ENCODE results near the gene CPA2.
"Not testable (repeated sequence)": the region's sequence is repeated elsewhere in the genome, so short reads cannot be mapped to it uniquely, and the experiment has no call there.

CPA2 gene

DNA sequence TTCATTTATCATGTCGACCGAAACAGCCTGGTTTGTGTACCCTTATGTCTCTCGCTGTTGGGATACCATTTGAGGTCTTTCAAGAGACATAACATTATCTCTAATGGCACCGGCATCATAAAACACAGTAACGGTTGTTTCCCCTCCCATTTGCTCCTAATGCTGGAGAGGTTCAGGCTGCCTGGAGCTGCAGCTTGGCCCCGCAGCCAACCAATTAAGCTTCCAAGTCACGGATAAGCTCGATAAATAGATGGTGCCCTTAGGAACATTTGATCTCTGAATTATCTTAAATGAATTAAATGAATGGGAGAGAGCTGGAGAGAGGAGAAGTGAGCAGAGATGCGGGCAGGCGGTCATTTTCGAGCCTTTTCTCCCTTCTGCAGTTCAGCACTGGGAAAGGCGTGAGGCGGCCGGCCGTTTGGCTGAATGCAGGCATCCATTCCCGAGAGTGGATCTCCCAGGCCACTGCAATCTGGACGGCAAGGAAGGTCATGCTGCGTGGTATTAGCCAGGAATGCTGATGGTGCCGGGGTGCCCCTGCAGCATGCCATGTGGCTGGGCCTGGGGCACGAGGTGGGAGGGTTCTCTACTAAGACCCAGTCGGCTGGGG, 38.9 kb downstream of the CPA2 start:
- in situ Hi-C loops (cut with MboI; ENCODE audit: low sequenced_read_pairs, unreplicated experiment): no loop called here
- TF ChIP-seq, protein P1, sequence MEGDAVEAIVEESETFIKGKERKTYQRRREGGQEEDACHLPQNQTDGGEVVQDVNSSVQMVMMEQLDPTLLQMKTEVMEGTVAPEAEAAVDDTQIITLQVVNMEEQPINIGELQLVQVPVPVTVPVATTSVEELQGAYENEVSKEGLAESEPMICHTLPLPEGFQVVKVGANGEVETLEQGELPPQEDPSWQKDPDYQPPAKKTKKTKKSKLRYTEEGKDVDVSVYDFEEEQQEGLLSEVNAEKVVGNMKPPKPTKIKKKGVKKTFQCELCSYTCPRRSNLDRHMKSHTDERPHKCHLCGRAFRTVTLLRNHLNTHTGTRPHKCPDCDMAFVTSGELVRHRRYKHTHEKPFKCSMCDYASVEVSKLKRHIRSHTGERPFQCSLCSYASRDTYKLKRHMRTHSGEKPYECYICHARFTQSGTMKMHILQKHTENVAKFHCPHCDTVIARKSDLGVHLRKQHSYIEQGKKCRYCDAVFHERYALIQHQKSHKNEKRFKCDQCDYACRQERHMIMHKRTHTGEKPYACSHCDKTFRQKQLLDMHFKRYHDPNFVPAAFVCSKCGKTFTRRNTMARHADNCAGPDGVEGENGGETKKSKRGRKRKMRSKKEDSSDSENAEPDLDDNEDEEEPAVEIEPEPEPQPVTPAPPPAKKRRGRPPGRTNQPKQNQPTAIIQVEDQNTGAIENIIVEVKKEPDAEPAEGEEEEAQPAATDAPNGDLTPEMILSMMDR (IDR thresholded peaks at IDR 0.05; ENCODE audit: borderline replicate concordance, control extremely low read depth, extremely low read depth, insufficient read depth, missing control alignments): no peak
- no peak for DNase-seq (ENCODE audit: low spot score)

DNA sequence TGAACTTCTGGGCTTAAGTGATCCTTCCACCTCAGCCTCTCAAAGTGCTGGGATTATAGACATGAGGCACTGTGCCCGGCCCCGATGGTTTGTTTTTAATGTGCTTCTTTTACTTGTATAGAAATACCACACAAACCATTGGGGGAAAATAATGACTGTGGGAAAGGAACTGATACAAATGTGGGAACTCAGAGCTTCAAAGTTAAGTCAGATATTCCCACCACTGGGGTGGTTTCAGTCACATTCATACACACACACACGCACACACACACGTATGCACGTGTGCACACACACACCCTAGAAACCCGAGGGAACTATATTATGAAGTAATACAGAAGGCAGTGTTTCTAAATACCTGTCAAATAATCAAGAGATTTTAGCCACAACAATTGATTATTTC, 43.3 kb downstream of the CPA2 start:
- peak; percentile 55 for DNase-seq (ENCODE audit: low spot score)
- TF ChIP-seq, protein P1 (IDR thresholded peaks at IDR 0.05; ENCODE audit: borderline replicate concordance, control extremely low read depth, extremely low read depth, insufficient read depth, missing control alignments): no peak
- in situ Hi-C loops (cut with MboI; ENCODE audit: low sequenced_read_pairs, unreplicated experiment): no loop called here

DNA sequence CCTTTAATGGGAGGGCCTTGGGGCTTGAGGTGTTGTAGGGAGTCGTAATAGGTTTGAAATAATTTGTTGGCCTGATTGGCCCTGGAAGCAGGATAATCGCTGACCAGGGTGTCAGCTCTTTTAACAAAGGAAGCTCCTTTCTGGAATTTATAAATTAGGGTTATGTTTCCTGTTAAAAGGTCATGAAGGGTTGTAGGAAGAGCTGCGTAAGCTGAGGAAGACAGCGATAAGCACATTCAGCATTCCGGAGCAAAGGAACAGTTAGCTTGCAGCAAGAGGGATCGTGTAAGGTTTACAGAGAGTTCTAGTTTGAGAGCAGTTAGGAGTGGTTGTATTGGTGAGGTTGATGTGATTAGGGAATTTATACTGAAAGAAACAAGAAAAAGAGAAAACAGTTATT, 47.6 kb downstream of the CPA2 start:
- TF ChIP-seq, protein P1 (IDR thresholded peaks at IDR 0.05; ENCODE audit: borderline replicate concordance, control extremely low read depth, extremely low read depth, insufficient read depth, missing control alignments): no peak
- in situ Hi-C loops (cut with MboI; ENCODE audit: low sequenced_read_pairs, unreplicated experiment): no loop called here

DNA sequence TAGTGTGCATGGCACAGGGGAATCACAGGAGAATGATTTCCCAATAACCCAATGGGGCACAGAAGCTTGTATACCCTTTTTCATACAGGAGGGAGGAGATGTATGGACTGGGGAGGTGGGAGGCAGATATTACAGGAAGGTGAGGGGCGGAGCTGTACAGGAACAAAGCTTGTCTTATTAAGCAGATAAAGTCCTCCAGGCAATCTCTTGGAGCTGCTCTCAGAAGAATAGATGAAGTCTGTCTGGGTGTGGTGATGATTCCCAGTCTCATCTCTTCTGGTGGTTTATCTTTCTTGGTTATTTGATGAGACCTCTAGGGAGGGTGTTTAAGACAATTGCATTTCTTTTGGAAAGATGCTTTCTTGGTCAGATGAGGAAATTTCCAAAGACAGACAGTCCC, 52.9 kb downstream of the CPA2 start:
- in situ Hi-C loops (cut with MboI; ENCODE audit: low sequenced_read_pairs, unreplicated experiment): no loop called here
- no peak for DNase-seq (ENCODE audit: low spot score)
- TF ChIP-seq, protein P1 (IDR thresholded peaks at IDR 0.05; ENCODE audit: borderline replicate concordance, control extremely low read depth, extremely low read depth, insufficient read depth, missing control alignments): no peak

More for the DNA sequence above, 47.6 kb downstream of the CPA2 start:
- no peak for DNase-seq (ENCODE audit: low spot score)

DNA sequence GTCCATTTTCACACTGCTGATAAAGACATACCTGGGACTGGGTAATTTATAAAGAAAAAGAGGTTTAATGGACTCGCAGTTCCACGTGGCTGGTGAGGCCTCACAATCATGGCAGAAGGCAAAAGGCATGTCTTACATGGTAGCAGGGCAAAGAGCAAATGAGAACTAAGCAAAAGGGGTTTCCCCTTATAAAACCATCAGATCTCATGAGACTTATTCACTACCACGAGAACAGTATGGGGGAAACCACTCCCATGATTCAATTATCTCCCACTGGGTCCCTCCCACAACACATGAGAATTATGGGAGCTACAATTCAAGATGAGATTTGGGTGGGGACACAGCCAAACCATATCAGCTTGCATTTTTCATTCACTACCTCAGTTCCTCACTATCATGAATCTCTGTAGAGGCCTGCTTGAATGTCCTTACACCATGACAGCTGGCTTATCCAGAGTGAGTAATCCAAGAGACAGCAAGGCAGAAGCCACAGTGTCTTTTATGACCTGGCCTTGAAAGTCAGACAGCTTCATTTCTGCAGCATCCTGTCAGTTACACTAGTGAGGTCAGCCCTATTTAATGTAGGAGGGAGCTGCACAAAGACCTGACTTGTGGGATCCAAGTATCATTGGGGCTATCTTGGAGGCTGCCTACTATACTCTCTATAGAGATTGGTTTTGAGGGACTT, 55.0 kb downstream of the CPA2 start:
- not testable (repeated sequence) for DNase-seq (ENCODE audit: low spot score)

DNA sequence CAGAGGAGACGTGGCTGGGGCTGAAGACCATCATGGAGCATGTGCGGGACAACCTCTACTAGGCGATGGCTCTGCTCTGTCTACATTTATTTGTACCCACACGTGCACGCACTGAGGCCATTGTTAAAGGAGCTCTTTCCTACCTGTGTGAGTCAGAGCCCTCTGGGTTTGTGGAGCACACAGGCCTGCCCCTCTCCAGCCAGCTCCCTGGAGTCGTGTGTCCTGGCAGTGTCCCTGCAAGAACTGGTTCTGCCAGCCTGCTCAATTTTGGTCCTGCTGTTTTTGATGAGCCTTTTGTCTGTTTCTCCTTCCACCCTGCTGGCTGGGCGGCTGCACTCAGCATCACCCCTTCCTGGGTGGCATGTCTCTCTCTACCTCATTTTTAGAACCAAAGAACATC, 56.0 kb downstream of the CPA2 start:
- DNase-seq (ENCODE audit: low spot score): no peak
- in situ Hi-C loops (cut with MboI; ENCODE audit: low sequenced_read_pairs, unreplicated experiment): no loop called here
- TF ChIP-seq, protein P1 (IDR thresholded peaks at IDR 0.05; ENCODE audit: borderline replicate concordance, control extremely low read depth, extremely low read depth, insufficient read depth, missing control alignments): no peak

More for the DNA sequence above, 55.0 kb downstream of the CPA2 start:
- in situ Hi-C loops (cut with MboI; ENCODE audit: low sequenced_read_pairs, unreplicated experiment): not testable (repeated sequence)

DNA sequence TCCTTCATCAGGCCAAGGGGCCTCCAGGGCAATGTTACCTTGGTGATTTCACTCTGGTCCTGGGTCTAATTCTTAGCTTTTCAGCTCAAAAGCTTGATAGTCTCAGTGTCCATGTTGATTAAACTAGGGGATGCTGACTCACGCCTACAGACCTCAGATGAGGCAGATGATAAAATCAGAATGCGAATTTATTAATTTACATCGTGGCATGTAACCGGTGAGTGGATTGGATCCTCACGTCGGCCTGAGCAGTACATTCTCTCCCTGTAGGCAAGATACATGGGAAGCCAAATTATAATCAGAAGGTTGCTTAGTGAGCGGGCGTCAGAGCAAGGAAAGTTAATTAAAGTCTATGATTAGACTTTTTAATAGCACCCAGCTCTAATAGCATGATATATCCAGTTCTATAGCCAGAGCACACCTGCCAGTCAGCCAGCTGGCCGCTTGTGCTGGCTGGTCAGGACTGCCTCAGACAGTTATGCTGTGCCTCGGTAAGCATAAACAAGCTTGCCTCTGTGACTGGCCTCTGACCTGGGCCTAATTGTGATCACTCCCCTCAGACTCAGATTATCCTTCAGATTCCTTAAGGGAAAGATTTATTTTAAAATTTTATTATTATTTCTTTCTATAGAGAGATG, 57.8 kb downstream of the CPA2 start:
- in situ Hi-C loops (cut with MboI; ENCODE audit: low sequenced_read_pairs, unreplicated experiment): no loop called here
- TF ChIP-seq, protein P1 (IDR thresholded peaks at IDR 0.05; ENCODE audit: borderline replicate concordance, control extremely low read depth, extremely low read depth, insufficient read depth, missing control alignments): no peak
- DNase-seq (ENCODE audit: low spot score): no peak

Data from GM13976 (cell line).